H1 (cell line): ENCODE measurements around the gene SNAP47. TPM values are rescaled to one million over a fixed set of nuclear protein-coding genes. Genes with fewer than 3 reads are reported as not detected.

Experiments used
- CTCF ChIA-PET: fragments of 300-600 bp; sonication (Branson Sonifier 250); formaldehyde crosslinking; loops from one replicate; lab custom pipeline; 2021; ENCODE audit not compliant: partially characterized antibody; lab: Charles Lee
- POLR2A ChIA-PET: fragments of 300-600 bp; sonication (Branson Sonifier 250); formaldehyde crosslinking; loops from one replicate; lab custom pipeline; 2021; ENCODE audit warnings: inconsistent platforms; ENCODE audit not compliant: partially characterized antibody; lab: Charles Lee
- DNase-seq, 2 experiments: peaks; one replicate each; pipeline versions ENCODE4 v3.0.0 to v3.0.0-alpha.2; 2010 to 2022; ENCODE audit warnings: low spot score in 2 of 2, low read depth in 1 of 2, mixed read lengths in 1 of 2
- FAIRE-seq: peaks from 2 replicates; lab custom pipeline; 2011; peaks lifted over from hg19 to GRCh38; lab: Jason Lieb, UNC
- H2AFZ ChIP-seq: 2 replicates; pipeline ENCODE4 v1.8.1; 2012; ENCODE audit warnings: low read length, inconsistent platforms
- H2AK5ac ChIP-seq: 2 replicates; pipeline ENCODE4 v1.6.1; 2013; ENCODE audit warnings: low read depth, low read length
- H2BK120ac ChIP-seq: replicated peaks from 2 replicates; pipeline ENCODE3; 2013; ENCODE audit warnings: low read depth, low read length, inconsistent platforms
- H2BK12ac ChIP-seq: 2 replicates; pipeline ENCODE4 v1.6.1; 2013; ENCODE audit warnings: low read depth, low read length
- H2BK15ac ChIP-seq: 2 replicates; pipeline ENCODE4 v1.6.1; 2013; ENCODE audit warnings: low read length
- H2BK20ac ChIP-seq: 2 replicates; pipeline ENCODE4 v1.6.1; 2013; ENCODE audit warnings: low read length
- H2BK5ac ChIP-seq: 2 replicates; pipeline ENCODE4 v1.6.1; 2013; ENCODE audit warnings: low read depth, low read length
- H3K14ac ChIP-seq: 2 replicates; pipeline ENCODE4 v1.6.1; 2013; ENCODE audit warnings: inconsistent platforms; ENCODE audit not compliant: insufficient read length
- H3K18ac ChIP-seq: 2 replicates; pipeline ENCODE4 v1.6.1; 2013; ENCODE audit warnings: low read length; ENCODE audit errors: extremely low read depth
- H3K23ac ChIP-seq: 2 replicates; pipeline ENCODE4 v1.6.1; 2013; ENCODE audit warnings: inconsistent platforms; ENCODE audit not compliant: insufficient read length
- H3K23me2 ChIP-seq: 2 replicates; pipeline ENCODE4 v1.6.1; 2013; ENCODE audit warnings: low read depth, low read length
- H3K27ac ChIP-seq: 2 replicates; pipeline ENCODE4 v1.6.1; 2011; ENCODE audit warnings: low read depth, low read length, inconsistent platforms
- H3K27me3 ChIP-seq, 4 experiments: replicated peaks in 1 of 4; 1 replicate in 1 of 4; 2 replicates in 3 of 4; pipeline versions ENCODE4 v1.6.1 to v1.8.1; 2011 to 2013; ENCODE audit warnings: low read length in 3 of 4, mild to moderate bottlenecking in 3 of 4, inconsistent platforms in 2 of 4, mixed read lengths in 2 of 4, moderate library complexity in 1 of 4; ENCODE audit not compliant: control insufficient read depth in 3 of 4, insufficient read depth in 3 of 4; ENCODE audit errors: extremely low read depth in 1 of 4
- H3K36me3 ChIP-seq, 4 experiments: 2 replicates each; pipeline versions ENCODE4 v1.6.1 to v1.8.1; 2011 to 2013; ENCODE audit warnings: mild to moderate bottlenecking in 4 of 4, low read length in 3 of 4, moderate library complexity in 2 of 4, control low read depth in 1 of 4, inconsistent platforms in 1 of 4; ENCODE audit not compliant: insufficient read depth in 4 of 4, control insufficient read depth in 2 of 4
- H3K4ac ChIP-seq: replicated peaks from 2 replicates; pipeline ENCODE3; 2013; ENCODE audit warnings: low read length, low read depth, mixed read lengths, inconsistent platforms; ENCODE audit not compliant: insufficient read length
- H3K4me1 ChIP-seq, 4 experiments: replicated peaks in 1 of 4; 1 replicate in 1 of 4; 2 replicates in 3 of 4; pipeline versions ENCODE4 v1.6.1 to v1.8.1; 2011 to 2013; ENCODE audit warnings: low read length in 3 of 4, inconsistent platforms in 2 of 4, mixed read lengths in 1 of 4; ENCODE audit not compliant: insufficient read depth in 4 of 4, control insufficient read depth in 3 of 4
- H3K4me2 ChIP-seq, 2 experiments: 2 replicates each; pipeline versions ENCODE4 v1.6.1 to v1.8.1; 2011 to 2013; ENCODE audit warnings: low read depth in 2 of 2, low read length in 2 of 2, control low read depth in 1 of 2, inconsistent platforms in 1 of 2, mild to moderate bottlenecking in 1 of 2; ENCODE audit not compliant: insufficient read depth in 1 of 2
- H3K4me3 ChIP-seq, 4 experiments: fragments of 200-600, 300-600 bp in 1 of 4; sonication (generic), shearing (Covaris generic), sonication (Bioruptor Twin) in 1 of 4; 2 replicates each; pipeline versions ENCODE4 v1.5.1 to v1.8.1; 2011 to 2016; ENCODE audit warnings: low read length in 4 of 4, low read depth in 3 of 4, control low read depth in 2 of 4, inconsistent platforms in 2 of 4, mild to moderate bottlenecking in 2 of 4, mixed read lengths in 1 of 4, moderate library complexity in 1 of 4; ENCODE audit not compliant: insufficient read depth in 2 of 4; ENCODE audit errors: extremely low read depth in 1 of 4
- H3K56ac ChIP-seq: replicated peaks from 2 replicates; pipeline ENCODE3; 2013; ENCODE audit warnings: low read depth, mild to moderate bottlenecking, mixed read lengths, low read length, inconsistent platforms; ENCODE audit not compliant: insufficient read length
- H3K79me1 ChIP-seq: 2 replicates; pipeline ENCODE4 v1.6.1; 2013; ENCODE audit warnings: low read depth, low read length, control low read depth
- H3K79me2 ChIP-seq, 2 experiments: 2 replicates each; pipeline versions ENCODE4 v1.6.1 to v1.8.1; 2012 to 2013; ENCODE audit warnings: low read length in 2 of 2, mild to moderate bottlenecking in 2 of 2, inconsistent platforms in 1 of 2; ENCODE audit not compliant: insufficient read depth in 2 of 2, control insufficient read depth in 1 of 2
- H3K9ac ChIP-seq, 4 experiments: replicated peaks in 1 of 4; 1 replicate in 1 of 4; 2 replicates in 3 of 4; pipeline versions ENCODE4 v1.6.1 to v1.8.1; 2011 to 2013; ENCODE audit warnings: low read depth in 3 of 4, low read length in 3 of 4, control low read depth in 2 of 4, mild to moderate bottlenecking in 2 of 4, moderate library complexity in 2 of 4, inconsistent platforms in 1 of 4; ENCODE audit errors: extremely low read depth in 1 of 4
- H3K9me3 ChIP-seq, 2 experiments: 2 replicates each; pipeline versions ENCODE4 v1.6.1 to v1.8.1; 2012 to 2013; ENCODE audit warnings: mild to moderate bottlenecking in 2 of 2, moderate library complexity in 2 of 2, control low read depth in 1 of 2, inconsistent platforms in 1 of 2, low read depth in 1 of 2, low read length in 1 of 2, mixed read lengths in 1 of 2; ENCODE audit not compliant: insufficient read depth in 2 of 2
- H4K20me1 ChIP-seq, 2 experiments: replicated peaks in 1 of 2; 2 replicates each; pipeline versions ENCODE3 to v1.8.1; 2011 to 2013; ENCODE audit warnings: inconsistent platforms in 2 of 2, low read length in 2 of 2, mild to moderate bottlenecking in 1 of 2; ENCODE audit not compliant: insufficient read depth in 2 of 2, control insufficient read depth in 1 of 2
- H4K5ac ChIP-seq: 2 replicates; pipeline ENCODE4 v1.6.1; 2013; ENCODE audit warnings: low read length, low read depth, mixed read lengths, inconsistent platforms; ENCODE audit not compliant: insufficient read length
- H4K8ac ChIP-seq: 2 replicates; pipeline ENCODE4 v1.8.0; 2013; ENCODE audit warnings: mild to moderate bottlenecking, moderate library complexity, low read length, inconsistent platforms; ENCODE audit not compliant: insufficient read depth; ENCODE audit errors: extremely low read depth
- H4K91ac ChIP-seq: replicated peaks from 2 replicates; pipeline ENCODE3; 2013; ENCODE audit warnings: low read length, mixed read lengths, inconsistent platforms; ENCODE audit not compliant: insufficient read length
- ATF2 ChIP-seq: IDR thresholded peaks from 2 replicates; pipeline ENCODE4 v1.6.1; 2012; ENCODE audit warnings: low read length, inconsistent platforms
- CEBPB ChIP-seq: IDR thresholded peaks from 2 replicates; pipeline ENCODE4 v1.6.1; 2012; ENCODE audit warnings: low read depth, low read length
- E2F6 ChIP-seq: IDR thresholded peaks from 2 replicates; pipeline ENCODE4 v1.6.1; 2012; ENCODE audit warnings: inconsistent platforms
- GABPA ChIP-seq: IDR thresholded peaks from 2 replicates; pipeline ENCODE4 v1.6.1; 2011; ENCODE audit warnings: mild to moderate bottlenecking, low read length, moderate library complexity, borderline replicate concordance; ENCODE audit not compliant: insufficient read depth
- HDAC2 ChIP-seq, 2 experiments: fragments of 300-600 bp in 1 of 2; sonication (generic) in 1 of 2; IDR thresholded peaks; 2 replicates each; pipeline ENCODE4 v1.6.1; 2011 to 2012; ENCODE audit warnings: low read depth in 2 of 2, low read length in 2 of 2, mild to moderate bottlenecking in 2 of 2, moderate library complexity in 2 of 2, borderline replicate concordance in 1 of 2, inconsistent platforms in 1 of 2
- JUN ChIP-seq: IDR thresholded peaks from 2 replicates; pipeline ENCODE4 v1.6.1; 2011; ENCODE audit warnings: low read depth, mild to moderate bottlenecking, improper control_type of control experiment, low read length
- MAX ChIP-seq: IDR thresholded peaks from 2 replicates; pipeline ENCODE4 v1.6.1; 2012; ENCODE audit warnings: inconsistent platforms
- NRF1 ChIP-seq: IDR thresholded peaks from 2 replicates; pipeline ENCODE4 v1.6.1; 2011; ENCODE audit warnings: mild to moderate bottlenecking, low read depth, low read length, improper control_type of control experiment
- POLR2AphosphoS5 ChIP-seq: IDR thresholded peaks from 2 replicates; pipeline ENCODE4 v1.6.1; 2011; ENCODE audit warnings: low read depth, low read length
- TAF7 ChIP-seq: optimal IDR thresholded peaks from 2 replicates; pipeline ENCODE3; 2011; ENCODE audit warnings: low read depth, mild to moderate bottlenecking, inconsistent platforms, low read length, moderate library complexity, borderline replicate concordance
- WGBS, 2 experiments: shearing (Covaris generic) in 1 of 2; methylation state at CpG; one replicate each; pipeline versions ENCODE4 v1.1.6 to v1.1.7; 2013 to 2015; ENCODE audit warnings: low lambda C conversion rate in 2 of 2, mixed read lengths in 2 of 2, inconsistent platforms in 1 of 2, low coverage in 1 of 2, missing lambda C conversion rate in 1 of 2; ENCODE audit not compliant: insufficient replicate concordance in 2 of 2, insufficient coverage in 1 of 2, insufficient read length in 1 of 2; ENCODE audit errors: extremely low coverage in 1 of 2, missing lambda C conversion rate in 1 of 2; 5-methylcytosine and 5-hydroxymethylcytosine counted together
- polyA plus RNA-seq, 7 experiments: library from polyadenylated mRNA; depleted of rRNA in 3 of 7; stranded (reverse) in 5 of 7; unstranded in 2 of 7; fragments of >200 nt in 5 of 7; fragments of 200-250 nt in 2 of 7; gene quantifications; 1 replicate in 5 of 7; 2 replicates in 1 of 7; 4 replicates in 1 of 7; pipeline versions ENCODE4 v1.2.1 to v1.2.3, GENCODE V29; 2011 to 2013; ENCODE audit warnings: missing spikeins in 2 of 7, mixed read lengths in 2 of 7
- total RNA-seq: library from RNA; stranded (reverse); fragmentation: NEBNext Ultra II Directional; extraction: Animal tissue kit (Norgen Biotek cat#: 25700); gene quantifications from 2 replicates; pipeline ENCODE4 v1.2.1, GENCODE V29; 2021

The SNAP47 gene
- total and polyA plus RNA-seq, 2 of the 8 experiments (the other 6 are each of a cell fraction or from before 2014, with no cell fraction given), result 37.6 to 42.2 TPM

GRCh38 chr1:227769936-227770494 is 34.8 kb downstream of the SNAP47 start:
- no peaks in the 10 kb centered on the region for H3K23me2 ChIP-seq
- 85% methylated on average over 15 of the region's 15 CpGs; no CpG with 5 or more reads in 1 of the 2 experiments for whole genome bisulfite sequencing, 2 experiments
- no peak for FAIRE-seq
- TF ChIP-seq CEBPB, result no peak
- TF ChIP-seq POLR2AphosphoS5, result no peak
- no peak for TF ChIP-seq E2F6
- TF ChIP-seq MAX, result no peak
- TF ChIP-seq GABPA, result no peak
- TF ChIP-seq ATF2, result no peak
- no peak for TF ChIP-seq TAF7
- no peak for TF ChIP-seq JUN
- TF ChIP-seq NRF1, result no peak
- TF ChIP-seq HDAC2 (IDR thresholded peaks at IDR 0.05; ENCODE audit: borderline replicate concordance in 1 of 2, low read depth in 2 of 2, low read length in 2 of 2), result no peak

More at GRCh38 chr1:227769936-227770494, 34.8 kb downstream of the SNAP47 start:
- Histone ChIP-seq H3K14ac (no peak overlapping the region), H3K79me2 (0 out of 4 replicates have a peak, but pooled peaks cover 0 to 1% of the 10 kb centered on the region in 2 experiments), H3K9me3 (no peaks in the 10 kb centered on the region), H2BK120ac (no peak overlapping the region), H3K79me1 (peaks cover 10% of the 10 kb centered on the region), H2BK15ac (no peak overlapping the region), H3K56ac (no peak overlapping the region), H3K4me1 (no peaks in the 10 kb centered on the region), H3K9ac (no peak overlapping the region), H3K27ac (no peak overlapping the region), H2BK20ac (no peak overlapping the region), H4K8ac (no peak overlapping the region), H3K23ac (no peak overlapping the region), H3K27me3 (no peaks in the 10 kb centered on the region), H4K20me1 (peaks cover 3 to 22% of the 10 kb centered on the region in 2 experiments), H2AK5ac (no peak overlapping the region), H3K4me2 (no peak overlapping the region), H3K4me3 (no peak overlapping the region), H2BK5ac (no peak overlapping the region), H2AFZ (no peak overlapping the region), H3K18ac (no peak overlapping the region), H2BK12ac (no peak overlapping the region), H3K36me3 (peaks cover 6 to 20% (median 17%) of the 10 kb centered on the region in 4 experiments; a peak in 6 of 8 replicates), H4K91ac (no peak overlapping the region), H4K5ac (no peak overlapping the region), H3K4ac (no peak overlapping the region)
- POLR2A ChIA-PET, result no interaction called here
- CTCF ChIA-PET, result interaction anchor here (1.1 to 1.5 kb wide), 3 partner anchors 138 to 320 kb away, joined by 3 read pairs; partner anchors contain the start of gene WNT9A
- DNase-seq, result no peak
